NCI-H510A treated with DMSO at 0.1 percent for 48 hours (cell line): ENCODE measurements around the gene ZNF783.
"Not testable (repeated sequence)": the region's sequence is repeated elsewhere in the genome, so short reads cannot be mapped to it uniquely, and the experiment has no call there.

Experiments used
- DNase-seq: peaks from one replicate; lab custom pipeline; 2025; lab: John Stamatoyannopoulos, UW

The ZNF783 gene

DNA sequence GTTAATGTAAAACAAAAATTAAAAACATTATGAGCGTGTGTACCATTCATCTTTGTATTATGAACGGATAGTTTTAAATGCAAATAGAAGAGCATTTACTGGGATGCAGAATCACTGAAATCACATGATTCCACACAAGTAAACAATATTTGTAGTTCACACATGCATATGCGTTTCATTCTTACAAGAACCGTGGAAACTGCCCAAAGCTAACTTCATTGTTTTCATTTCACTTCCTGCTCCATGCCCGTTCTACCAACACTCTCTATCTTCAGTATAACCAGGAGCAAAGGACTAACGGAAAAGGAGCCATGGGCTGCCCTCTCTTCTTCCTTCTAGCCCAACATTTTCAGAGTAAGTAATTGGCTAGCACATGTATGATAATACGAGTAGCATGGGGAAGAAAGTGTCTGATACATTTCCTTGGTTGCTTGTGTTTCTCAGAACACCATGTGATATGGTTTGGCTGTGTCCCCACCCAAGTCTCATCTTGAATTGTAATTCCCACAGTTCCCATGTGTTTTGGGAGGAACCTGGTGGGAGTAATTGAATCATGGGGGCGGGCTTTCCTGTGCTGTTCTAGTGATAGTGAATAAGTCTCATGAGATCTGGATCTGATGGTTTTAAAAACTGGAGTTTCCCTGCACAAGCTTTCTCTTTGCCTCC, 38.8 kb downstream of the ZNF783 start:
- no peak for DNase-seq

- no peak for DNase-seq
Observed at GRCh38 chr7:149302222-149302621, 40.2 kb downstream of the ZNF783 start.

GRCh38 chr7:149302865-149303264, 40.9 kb downstream of the ZNF783 start:
- DNase-seq, result no peak

DNA sequence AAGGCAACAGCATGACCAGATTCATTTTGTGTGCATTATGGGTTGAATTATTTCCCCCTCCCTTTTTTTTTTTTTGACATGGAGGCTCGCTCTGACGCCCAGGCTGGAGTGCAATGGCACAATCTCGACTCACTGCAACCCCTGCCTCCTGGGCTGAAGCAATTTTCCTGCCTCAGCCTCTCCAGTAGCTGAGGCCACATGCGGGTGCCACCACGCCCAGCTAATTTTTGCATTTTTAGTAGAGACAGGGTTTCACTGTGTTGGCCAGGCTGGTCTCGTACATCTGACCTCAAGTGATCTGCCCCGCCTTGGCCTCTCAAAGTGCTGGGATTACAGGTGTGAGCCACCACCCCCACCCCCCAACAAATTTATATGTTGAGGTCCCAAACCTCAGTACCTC, 42.0 kb downstream of the ZNF783 start:
- no peak for DNase-seq

GRCh38 chr7:149306854-149307253, 44.9 kb downstream of the ZNF783 start:
- no peak for DNase-seq

DNA sequence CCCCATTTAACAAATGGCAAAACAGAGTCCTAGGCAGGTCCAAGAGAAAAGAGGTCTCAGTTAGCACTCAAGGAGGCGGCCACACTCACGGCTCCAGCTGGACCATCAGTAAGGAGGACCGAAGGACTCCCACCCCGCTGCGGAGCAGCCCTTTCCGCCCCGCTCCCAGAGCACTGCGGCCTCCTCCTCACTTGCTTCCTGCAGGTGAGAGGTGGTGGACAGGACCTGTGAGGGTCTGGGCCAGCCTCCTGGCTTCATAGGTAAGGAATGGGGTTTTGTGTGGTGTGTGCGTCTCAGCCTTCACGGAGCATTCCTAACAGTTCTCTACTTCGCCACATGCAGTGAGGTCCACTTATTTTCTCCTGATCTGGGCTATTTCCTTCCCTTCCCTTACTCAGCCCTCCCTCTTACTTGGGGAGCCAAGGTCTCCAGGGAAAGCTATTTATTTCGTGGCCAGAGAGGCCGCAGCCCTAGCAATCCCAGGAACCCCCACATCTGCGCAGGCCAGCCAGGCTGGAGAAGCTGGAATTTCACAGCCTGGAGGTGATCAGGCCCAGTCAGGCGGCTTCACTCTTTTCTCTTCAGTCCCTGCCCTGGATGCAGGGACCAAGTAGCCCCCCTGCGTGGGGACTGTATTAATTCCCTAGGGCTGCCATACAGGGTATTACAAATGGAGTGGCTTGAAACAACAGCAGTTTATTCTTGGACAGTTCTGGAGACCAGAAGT, 45.9 kb downstream of the ZNF783 start:
- DNase-seq, result no peak

DNA sequence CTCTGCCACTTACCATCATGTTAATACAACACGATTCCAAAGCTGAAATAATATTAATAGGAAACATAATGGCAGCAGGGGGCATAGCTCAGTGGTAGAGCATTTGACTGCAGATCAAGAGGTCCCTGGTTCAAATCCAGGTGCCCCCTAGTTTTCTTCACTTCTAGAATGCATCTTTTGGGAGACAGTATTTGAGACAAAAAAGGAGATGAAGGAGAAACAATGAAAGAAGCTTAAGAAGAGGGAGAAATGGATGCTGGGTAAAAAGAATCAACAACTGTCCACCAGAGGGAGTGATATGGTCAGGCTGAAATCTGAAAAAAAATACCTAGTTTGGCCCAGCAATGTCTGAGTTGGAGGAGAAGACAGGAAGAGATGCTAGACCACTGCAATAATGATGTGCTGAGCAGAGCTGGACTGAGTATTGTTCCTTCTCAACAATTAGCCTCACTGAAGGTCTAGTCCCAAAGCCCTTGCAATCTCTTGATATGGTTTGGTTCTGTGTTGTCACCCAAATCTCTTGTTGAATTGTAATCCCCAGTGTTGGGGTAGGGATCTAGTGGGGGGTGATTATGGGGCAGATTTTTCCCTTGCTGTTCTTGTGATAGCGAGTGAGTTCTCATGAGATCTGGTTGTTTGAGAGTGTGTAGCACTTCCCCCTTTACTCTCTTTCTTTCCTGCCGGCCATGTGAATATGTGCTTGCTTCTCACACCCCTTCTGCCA, 48.3 kb downstream of the ZNF783 start:
- DNase-seq, result no peak

- DNase-seq, result no peak
Observed at GRCh38 chr7:149310990-149311573, 49.1 kb downstream of the ZNF783 start.

DNA sequence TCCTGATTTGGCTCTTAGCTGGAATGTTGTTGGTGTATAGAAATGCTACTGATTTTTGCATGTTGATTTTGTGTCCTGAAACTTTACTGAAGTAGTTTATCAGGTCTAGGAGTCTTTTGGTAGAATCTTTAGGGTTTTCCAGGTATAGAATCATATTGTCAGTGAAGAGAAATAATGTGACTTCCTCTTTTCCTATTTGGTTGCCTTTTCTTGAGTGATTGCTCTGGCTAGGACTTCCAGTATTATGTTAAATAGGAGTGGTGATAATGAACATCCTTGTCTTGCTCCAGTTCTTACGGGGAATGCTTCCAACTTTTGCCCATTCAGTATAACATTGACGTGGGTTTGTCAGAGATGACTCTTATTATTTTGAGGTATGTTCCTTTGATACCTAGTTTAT, 52.0 kb downstream of the ZNF783 start:
- DNase-seq, result no peak

DNA sequence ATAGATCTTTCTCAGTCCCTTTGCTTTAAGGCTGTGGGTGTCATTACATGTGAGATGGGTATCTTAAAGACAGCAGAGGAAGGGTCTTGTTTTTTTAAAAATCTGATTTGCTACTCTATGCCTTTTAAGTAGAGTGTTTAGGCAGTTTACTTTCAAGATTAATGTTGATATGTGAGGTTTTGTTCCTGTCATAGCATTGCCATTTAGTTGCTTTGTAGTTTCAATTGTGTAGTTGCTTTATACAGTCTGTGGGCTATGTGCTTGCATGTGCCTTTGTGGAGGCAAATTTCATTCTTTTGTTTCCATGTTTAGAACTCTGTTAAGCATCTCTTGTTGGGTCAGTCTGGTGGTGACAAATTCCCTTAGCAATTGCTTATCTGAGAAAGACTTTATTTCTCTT, 54.6 kb downstream of the ZNF783 start:
- DNase-seq, result no peak

- no peak for DNase-seq
Observed at GRCh38 chr7:149317496-149317895, 55.5 kb downstream of the ZNF783 start.

- no peak for DNase-seq
Observed at GRCh38 chr7:149317986-149318672, 56.1 kb downstream of the ZNF783 start.

GRCh38 chr7:149319376-149319775, 57.4 kb downstream of the ZNF783 start:
- no peak for DNase-seq

GRCh38 chr7:149320313-149321124, 58.5 kb downstream of the ZNF783 start:
- no peak for DNase-seq

- DNase-seq, result not testable (repeated sequence)
Observed at GRCh38 chr7:149321125-149321905, 59.3 kb downstream of the ZNF783 start.

DNA sequence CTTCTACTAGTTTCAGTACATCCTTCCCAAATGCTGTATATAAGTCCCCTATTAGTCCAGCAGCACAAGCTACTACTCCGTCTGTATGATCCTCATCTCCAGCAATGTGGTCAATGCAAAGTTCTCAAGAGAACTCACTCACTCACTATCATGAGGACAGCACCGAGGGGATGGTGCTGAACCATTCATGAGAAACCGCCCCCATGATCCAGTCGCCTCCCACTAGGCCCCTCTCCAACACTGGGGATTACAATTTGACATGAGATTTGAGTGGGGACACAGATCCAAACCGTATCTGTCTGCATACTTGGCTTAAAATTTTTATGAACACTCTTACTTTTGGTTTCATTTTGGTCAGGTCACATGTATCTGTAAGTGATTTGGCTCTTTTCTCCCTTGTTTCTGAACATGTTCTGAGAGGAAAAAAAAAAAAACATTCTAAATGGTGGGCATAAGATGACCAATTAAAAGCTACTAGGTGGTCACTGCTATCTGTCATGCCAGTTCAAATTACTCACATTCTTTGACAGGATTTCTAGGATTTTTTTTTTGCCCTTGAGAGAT, 60.1 kb downstream of the ZNF783 start:
- DNase-seq, result no peak

DNA sequence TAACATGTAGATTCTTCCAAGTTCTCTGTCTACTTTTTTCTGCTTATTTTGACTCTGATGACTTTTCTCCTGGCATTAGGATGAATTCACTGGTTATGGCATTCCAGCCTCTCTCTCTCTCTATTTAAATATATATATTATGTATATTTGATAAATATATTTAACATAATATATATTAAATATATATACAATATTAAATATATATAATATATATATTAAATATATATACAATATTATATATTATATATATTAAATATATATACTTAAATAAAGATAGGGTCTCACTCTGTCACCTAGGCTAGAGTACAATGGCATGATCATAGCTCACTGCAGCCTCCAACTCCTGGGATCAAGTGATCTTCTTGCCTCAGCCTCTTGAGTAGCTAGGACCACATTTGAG, 60.7 kb downstream of the ZNF783 start:
- no peak for DNase-seq

GRCh38 chr7:149325248-149325647, 63.3 kb downstream of the ZNF783 start:
- no peak for DNase-seq

DNA sequence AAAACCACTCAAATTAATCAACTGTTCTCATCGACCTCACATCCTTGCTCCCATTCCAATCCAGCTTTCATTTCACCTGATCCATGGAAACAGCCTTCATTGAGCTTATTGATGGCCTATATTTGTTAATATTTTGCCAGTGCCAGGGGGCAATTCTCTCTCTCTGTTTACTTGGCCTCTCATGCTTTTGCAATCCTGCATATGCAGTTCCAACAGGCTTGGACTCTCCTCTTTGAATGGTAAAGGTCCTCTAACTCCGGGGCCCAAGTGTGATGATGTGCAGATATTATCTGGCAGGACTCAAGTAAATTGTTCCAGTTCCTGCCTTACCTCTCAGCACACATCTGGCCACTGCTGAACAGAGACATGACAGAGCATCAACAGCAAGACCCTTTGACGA, 67.3 kb downstream of the ZNF783 start:
- no peak for DNase-seq

DNA sequence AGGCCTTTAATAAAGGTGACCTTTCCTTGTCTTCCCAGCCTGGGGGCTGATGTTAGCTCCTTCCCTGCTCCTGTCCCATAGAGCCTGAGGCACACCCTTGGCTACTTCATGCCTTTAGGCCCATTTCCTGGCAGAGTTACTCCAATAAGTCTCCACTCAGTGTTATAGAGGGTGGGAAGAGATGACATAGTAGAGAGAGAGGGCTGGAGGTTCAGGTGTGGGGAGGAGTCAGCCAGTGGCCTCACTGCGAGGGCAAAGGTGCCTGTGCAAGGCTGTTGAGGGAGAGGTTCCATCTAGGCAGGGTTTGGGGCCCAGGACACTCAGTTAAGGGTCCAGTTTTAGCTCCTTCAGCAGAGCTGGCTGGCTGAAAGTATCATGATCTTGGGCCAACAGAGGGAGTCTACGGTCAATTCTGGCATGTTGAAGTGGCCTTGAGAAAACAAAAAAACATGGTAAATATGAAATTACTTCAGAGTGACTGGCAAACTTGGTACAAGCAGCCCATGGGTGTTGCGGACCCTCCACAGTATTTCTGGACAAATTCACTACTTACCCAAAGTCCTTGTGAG, 67.9 kb downstream of the ZNF783 start:
- DNase-seq, result no peak
